ENCODE results near the gene DPM3. TPM values are rescaled to one million over a fixed set of nuclear protein-coding genes. Genes with fewer than 3 reads are reported as not detected.

The DPM3 gene
- total and polyA plus RNA-seq, 2 of the 13 experiments (the other 11 are each of a cell fraction or from before 2014, with no cell fraction given) = 23.2 to 53.4 TPM

DNA sequence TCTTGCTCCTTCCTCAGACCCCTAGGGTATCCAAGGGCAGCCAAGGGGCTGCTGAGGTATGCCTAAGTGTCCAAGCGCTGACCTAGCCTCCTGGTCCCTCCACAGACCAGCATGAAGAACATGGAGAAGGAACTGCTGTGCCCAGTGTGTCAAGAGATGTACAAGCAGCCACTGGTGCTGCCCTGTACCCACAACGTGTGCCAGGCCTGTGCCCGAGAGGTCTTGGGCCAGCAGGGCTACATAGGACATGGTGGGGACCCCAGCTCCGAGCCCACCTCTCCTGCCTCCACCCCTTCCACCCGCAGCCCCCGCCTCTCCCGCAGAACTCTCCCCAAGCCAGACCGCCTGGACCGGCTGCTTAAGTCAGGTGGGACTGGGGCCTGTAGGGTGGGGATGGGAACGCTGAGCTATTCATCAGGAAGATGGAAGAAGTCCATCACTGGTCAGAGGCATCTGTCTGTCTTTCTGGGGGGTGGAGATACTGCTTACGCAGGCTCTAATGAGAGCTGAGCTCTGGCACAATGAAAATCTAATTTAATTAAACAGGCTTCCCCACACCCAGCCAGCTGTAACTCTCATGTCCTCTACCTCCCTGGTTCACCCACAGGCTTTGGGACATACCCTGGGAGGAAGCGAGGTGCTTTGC lies 35.1 kb upstream of the DPM3 start:
- ChIA-PET POLR2A (no interaction called here), CTCF (ENCODE audit: low intra/inter-chr PET ratio, low total read pairs) (no interaction called here)
- Histone ChIP-seq H3K4me1 (ENCODE audit: insufficient read depth, low read length) (peaks cover 55% of the 10 kb centered on the region), H3K27ac (ENCODE audit: extremely low read length, insufficient read depth, low read length) (no peak overlapping the region), H3K27me3 (ENCODE audit: control insufficient read depth in 1 of 2, insufficient read depth in 2 of 2, low read length in 2 of 2) (0 out of 5 replicates have a peak, but pooled peaks cover 0 to 1% of the 10 kb centered on the region in 2 experiments), H3K4me3 (replicated peaks in 1 of 3; ENCODE audit: insufficient read depth in 1 of 3, low read depth in 2 of 3, low read length in 3 of 3) (no peak overlapping the region), H3K79me2 (ENCODE audit: insufficient read depth, low read length) (peaks cover 10% of the 10 kb centered on the region), H3K9ac (ENCODE audit: insufficient read depth, low read depth, low read length) (no peak overlapping the region), H4K20me1 (ENCODE audit: insufficient read depth, low read length) (no peaks in the 10 kb centered on the region), H3K9me3 (ENCODE audit: low read length) (no peaks in the 10 kb centered on the region), H2AFZ (ENCODE audit: low read length) (no peak overlapping the region), H3K36me3 (replicated peaks in 1 of 2; ENCODE audit: control insufficient read depth in 1 of 2, insufficient read depth in 2 of 2, low read length in 2 of 2) (peaks cover 0 to 4% of the 10 kb centered on the region in 2 experiments; a peak in 1 of 5 replicates), H3K4me2 (ENCODE audit: low read depth, low read length) (no peak overlapping the region)
- WGBS (ENCODE audit: low lambda C conversion rate) = 78% methylated on average over 8 of the region's 12 CpGs
- intact Hi-C loops (cut with micrococcal nuclease; ENCODE audit: unreplicated experiment) (no loop called here), in situ Hi-C loops (cut with HindIII; ENCODE audit: extremely low pct_ligation_motif_present, low pct_unique_long_range_greater_than_20kb) (no loop called here)
- TF ChIP-seq SRSF4 (IDR thresholded peaks at IDR 0.05; ENCODE audit: low read depth, low read length, poor library complexity, severe bottlenecking) = no peak
- TF ChIP-seq ZNF7 (CRISPR knock-in tag; IDR thresholded peaks at IDR 0.05) = no peak
- no peak for TF ChIP-seq ZNF607 (CRISPR knock-in tag; IDR thresholded peaks at IDR 0.05; ENCODE audit: borderline replicate concordance)
- TF ChIP-seq XRCC5 (optimal IDR thresholded peaks at IDR 0.05; ENCODE audit: low read length) = no peak
- TF ChIP-seq MYC (CRISPR knock-in tag; IDR thresholded peaks at IDR 0.05; ENCODE audit: borderline replicate concordance) = no peak
- no peak for TF ChIP-seq JARID2 (CRISPR knock-in tag; IDR thresholded peaks at IDR 0.05; ENCODE audit: insufficient replicate concordance)
- TF ChIP-seq, protein P1, sequence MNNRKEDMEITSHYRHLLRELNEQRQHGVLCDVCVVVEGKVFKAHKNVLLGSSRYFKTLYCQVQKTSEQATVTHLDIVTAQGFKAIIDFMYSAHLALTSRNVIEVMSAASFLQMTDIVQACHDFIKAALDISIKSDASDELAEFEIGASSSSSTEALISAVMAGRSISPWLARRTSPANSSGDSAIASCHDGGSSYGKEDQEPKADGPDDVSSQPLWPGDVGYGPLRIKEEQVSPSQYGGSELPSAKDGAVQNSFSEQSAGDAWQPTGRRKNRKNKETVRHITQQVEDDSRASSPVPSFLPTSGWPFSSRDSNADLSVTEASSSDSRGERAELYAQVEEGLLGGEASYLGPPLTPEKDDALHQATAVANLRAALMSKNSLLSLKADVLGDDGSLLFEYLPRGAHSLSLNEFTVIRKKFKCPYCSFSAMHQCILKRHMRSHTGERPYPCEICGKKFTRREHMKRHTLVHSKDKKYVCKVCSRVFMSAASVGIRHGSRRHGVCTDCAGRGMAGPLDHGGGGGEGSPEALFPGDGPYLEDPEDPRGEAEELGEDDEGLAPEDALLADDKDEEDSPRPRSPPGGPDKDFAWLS (CRISPR knock-in tag; IDR thresholded peaks at IDR 0.05; ENCODE audit: borderline replicate concordance) = no peak
- ATAC-seq = no peak
- DNase-seq (ENCODE audit: low spot score) = no peak
- FAIRE-seq = no peak
- BruUV-seq (replicated peaks) = no TSS peak
